Measurements from ENCODE around the gene NOS3. TPM values are rescaled to one million over a fixed set of nuclear protein-coding genes. Genes with fewer than 3 reads are reported as not detected.

NOS3 gene
- total and polyA plus RNA-seq, 2 of the 13 experiments (the other 11 are each of a cell fraction or from before 2014, with no cell fraction given) = 3.7 to 7.5 TPM

- TF ChIP-seq ZNF746 (CRISPR knock-in tag; IDR thresholded peaks at IDR 0.05) (no peak), GABPB1 (CRISPR knock-in tag; IDR thresholded peaks at IDR 0.05) (peak; percentile 57; the same call in 1 of the 2 replicates), STAG1 (CRISPR knock-in tag; IDR thresholded peaks at IDR 0.05) (no peak), MTF1 (CRISPR knock-in tag; IDR thresholded peaks at IDR 0.05) (no peak), PBX3 (CRISPR knock-in tag; IDR thresholded peaks at IDR 0.05; ENCODE audit: borderline replicate concordance) (no peak), EED (CRISPR knock-in tag; IDR thresholded peaks at IDR 0.05) (no peak), FUBP1 (CRISPR knock-in tag; IDR thresholded peaks at IDR 0.05; ENCODE audit: borderline replicate concordance) (no peak), MAF1 (CRISPR knock-in tag; IDR thresholded peaks at IDR 0.05; ENCODE audit: borderline replicate concordance) (no peak), ZNF484 (CRISPR knock-in tag; IDR thresholded peaks at IDR 0.05; ENCODE audit: borderline replicate concordance, low read depth) (no peak), PLSCR1 (CRISPR knock-in tag; IDR thresholded peaks at IDR 0.05; ENCODE audit: borderline replicate concordance) (no peak), HNRNPK (IDR thresholded peaks at IDR 0.05; ENCODE audit: low read depth, low read length, poor library complexity, severe bottlenecking) (no peak), ASH2L (IDR thresholded peaks at IDR 0.05; ENCODE audit: insufficient read length, low read depth, low read length) (no peak), LBX2 (CRISPR knock-in tag; IDR thresholded peaks at IDR 0.05; ENCODE audit: borderline replicate concordance) (no peak), KDM5A (IDR thresholded peaks at IDR 0.05; ENCODE audit: borderline replicate concordance, low read length) (no peak), ZNF619 (CRISPR knock-in tag; IDR thresholded peaks at IDR 0.05) (no peak), SATB2 (CRISPR knock-in tag; IDR thresholded peaks at IDR 0.05) (no peak), ELF4 (CRISPR knock-in tag; IDR thresholded peaks at IDR 0.05; ENCODE audit: borderline replicate concordance) (no peak), ATF5 (CRISPR knock-in tag; IDR thresholded peaks at IDR 0.05; ENCODE audit: low read depth) (no peak), MYC (CRISPR knock-in tag; IDR thresholded peaks at IDR 0.05; ENCODE audit: borderline replicate concordance) (no peak), ZNF691 (CRISPR knock-in tag; IDR thresholded peaks at IDR 0.05; ENCODE audit: borderline replicate concordance, low read depth) (no peak), ZNF546 (CRISPR knock-in tag; conservative IDR thresholded peaks at IDR 0.05) (no peak), ZNF747 (CRISPR knock-in tag; IDR thresholded peaks at IDR 0.05; ENCODE audit: borderline replicate concordance) (no peak), IRF2 (CRISPR knock-in tag; IDR thresholded peaks at IDR 0.05) (no peak), SNAPC2 (CRISPR knock-in tag; IDR thresholded peaks at IDR 0.05) (no peak)
Observed at GRCh38 chr7:151051108-151051507, 60.3 kb downstream of the NOS3 start (continued).
